GM18858 (cell line): Measurements from ENCODE around the gene ASB13.

Source experiments
- ATAC-seq: cut with Tn5 transposase; IDR thresholded peaks from one replicate; pipeline ENCODE4 v1.9.1; 2021; ENCODE audit not compliant: unreplicated experiment

Gene ASB13

DNA sequence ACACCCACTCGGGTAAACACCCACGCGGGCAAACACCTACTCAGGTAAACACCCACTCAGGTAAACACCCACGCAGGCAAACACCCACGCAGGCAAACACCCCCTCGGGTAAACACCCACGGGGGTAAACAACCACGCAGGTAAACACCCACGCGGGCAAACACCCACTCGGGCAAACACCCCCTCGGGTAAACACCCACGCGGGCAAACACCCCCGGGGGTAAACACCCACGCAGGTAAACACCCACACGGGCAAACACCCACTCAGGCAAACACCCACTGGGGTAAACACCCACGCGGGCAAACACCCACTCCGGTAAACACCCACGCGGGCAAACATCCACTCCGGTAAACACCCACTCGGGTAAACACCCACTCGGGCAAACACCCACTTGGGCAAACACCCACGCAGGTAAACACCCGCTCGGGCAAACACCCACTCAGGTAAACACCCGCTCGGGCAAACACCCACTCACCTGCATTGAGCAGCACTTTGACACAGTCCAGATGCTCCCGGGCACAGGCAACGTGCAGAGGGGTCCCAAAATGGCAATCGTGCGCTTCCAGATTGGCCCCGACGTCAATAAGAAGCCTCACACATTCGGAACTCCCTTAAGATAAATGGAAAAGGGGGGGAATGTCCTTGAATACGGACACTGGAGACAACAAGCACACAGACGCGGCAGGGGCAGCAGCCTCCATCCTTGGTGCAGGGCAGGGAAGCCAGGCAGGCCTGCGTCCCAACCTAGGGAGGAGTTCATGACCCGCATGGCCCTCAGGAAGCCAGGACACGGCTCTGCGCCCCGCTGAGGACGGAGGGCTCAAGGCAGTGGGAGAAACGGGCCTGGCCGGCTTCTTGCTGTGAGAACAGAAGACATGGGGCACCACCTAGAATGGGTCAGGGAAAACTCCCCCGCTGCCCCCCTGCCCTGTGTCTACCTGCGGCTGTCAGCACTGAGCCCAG lies 17.6 kb downstream of the ASB13 start:
- no peak for ATAC-seq

- ATAC-seq = no peak
Measured at GRCh38 chr10:5647507-5648240, 18.7 kb downstream of the ASB13 start.

GRCh38 chr10:5645944-5646617 lies 20.3 kb downstream of the ASB13 start:
- ATAC-seq = no peak

DNA sequence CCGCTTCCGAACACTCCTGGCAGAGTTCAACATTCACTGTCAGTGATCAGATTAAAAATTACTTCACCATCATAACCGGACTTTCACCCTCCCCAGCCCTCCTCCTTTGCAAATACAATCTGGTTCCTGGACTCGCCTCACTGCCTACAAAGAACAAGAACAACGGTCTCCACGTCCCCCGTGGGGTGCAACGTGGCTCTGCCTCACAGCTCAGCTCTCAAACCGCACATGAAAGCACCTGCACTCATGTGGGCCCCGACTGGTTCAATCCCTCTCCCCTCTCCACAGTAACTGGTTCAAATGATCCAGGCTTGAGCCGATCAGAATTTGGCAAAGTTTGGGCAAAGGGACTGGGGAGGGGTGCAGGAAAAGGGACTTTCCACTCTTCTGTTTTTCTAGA lies 21.0 kb downstream of the ASB13 start:
- ATAC-seq = no peak

DNA sequence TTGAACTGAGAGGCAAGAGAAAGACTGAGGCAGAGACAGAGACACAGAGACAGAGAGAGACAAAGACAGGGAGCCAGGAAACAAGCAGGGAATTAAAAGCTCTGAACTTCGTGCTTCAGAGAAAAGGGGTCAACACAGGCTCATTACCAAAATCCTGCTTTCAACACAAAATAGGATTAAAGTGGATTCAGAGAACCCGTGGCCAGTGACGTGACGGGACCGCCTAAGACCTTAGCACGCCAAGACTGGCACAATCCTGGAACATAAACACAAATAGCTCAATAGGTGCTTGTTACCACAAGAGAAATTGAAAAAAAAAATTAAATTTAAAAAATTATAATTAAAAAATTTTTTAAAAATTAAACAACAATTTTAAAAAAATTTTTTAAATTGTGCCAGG lies 21.5 kb downstream of the ASB13 start:
- no peak for ATAC-seq

- ATAC-seq = no peak
Measured at GRCh38 chr10:5643346-5644067, 22.9 kb downstream of the ASB13 start.

DNA sequence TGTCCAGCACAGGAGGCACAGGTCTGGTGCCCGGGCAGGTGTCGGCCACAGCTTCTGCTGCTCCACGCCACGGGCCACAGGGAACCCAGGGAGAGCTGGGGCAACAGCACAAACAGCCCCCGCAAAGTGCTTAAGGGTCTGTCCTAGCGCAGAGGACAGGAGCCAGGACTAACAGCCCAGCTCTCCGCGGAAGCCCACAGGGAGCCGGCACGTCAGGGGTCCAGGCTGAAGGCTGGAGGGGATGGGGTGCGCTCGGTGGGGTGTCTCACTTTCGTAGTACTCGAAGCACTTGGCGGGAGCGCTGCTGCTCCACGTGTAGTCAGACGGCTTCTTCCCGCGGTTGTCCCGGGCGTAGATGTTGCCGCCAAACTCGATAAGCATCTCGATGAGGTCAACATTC lies 24.9 kb downstream of the ASB13 start:
- ATAC-seq = no peak

- ATAC-seq = no peak
Measured at GRCh38 chr10:5640501-5640900, 25.9 kb downstream of the ASB13 start.

- ATAC-seq = no peak
Measured at GRCh38 chr10:5640036-5640435, 26.4 kb downstream of the ASB13 start.

DNA sequence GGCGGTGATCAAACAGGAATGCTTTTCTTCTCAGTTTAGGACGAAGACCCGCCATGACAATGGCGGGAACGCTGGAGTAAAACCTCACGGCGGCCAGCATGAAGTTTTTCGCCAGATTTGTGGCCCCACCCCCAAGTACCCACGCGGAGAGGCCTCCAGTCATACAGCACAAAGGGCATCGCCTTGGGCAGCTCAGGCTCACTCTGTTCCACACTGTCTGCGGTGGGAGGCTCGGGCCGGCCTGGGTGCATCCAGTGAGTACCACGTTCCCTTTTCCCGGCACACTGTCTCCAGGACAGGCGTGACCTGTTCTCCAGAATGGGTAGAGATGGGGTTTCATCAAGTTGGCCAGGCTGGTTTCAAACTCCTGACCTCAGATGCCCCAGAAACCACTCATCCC lies 27.3 kb downstream of the ASB13 start:
- no peak for ATAC-seq

DNA sequence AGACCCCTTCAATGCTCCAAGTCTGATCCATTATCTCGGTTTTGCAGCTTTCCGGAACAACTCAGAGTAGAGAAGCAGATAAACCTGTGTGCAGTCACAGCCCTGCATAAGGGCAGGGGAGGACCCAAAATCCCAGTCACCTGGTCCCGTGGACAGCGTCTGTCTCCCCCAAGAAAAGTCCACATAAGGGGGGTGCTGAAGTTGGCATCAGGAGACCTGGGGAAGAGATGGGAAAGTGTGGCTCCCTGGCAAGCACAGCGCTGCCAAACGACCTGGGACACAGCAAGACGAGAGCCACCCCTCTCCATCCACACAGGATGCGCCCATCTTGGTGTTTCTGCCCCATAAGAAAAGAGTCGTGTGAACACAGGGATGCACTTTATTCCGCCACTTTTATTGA lies 27.9 kb downstream of the ASB13 start:
- no peak for ATAC-seq

DNA sequence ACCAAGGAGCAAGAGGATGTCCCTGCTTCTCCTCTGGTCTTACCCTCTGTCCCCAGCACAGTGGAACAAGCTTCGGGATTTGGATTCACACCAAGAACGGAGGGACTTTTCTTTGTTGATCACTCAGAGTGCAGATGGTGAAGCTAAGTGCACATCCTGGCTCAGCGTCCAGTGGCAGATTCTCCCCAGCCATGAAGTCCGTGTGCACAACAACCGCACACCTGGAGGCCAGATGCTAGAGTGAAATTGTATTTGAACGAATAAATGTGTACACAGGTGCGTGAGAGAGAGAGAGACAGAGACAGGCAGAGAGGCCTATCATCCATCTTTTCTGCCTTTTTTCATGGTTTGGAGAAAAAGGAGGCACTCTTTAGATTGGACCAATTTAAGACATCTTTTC lies 31.5 kb downstream of the ASB13 start:
- ATAC-seq = no peak

DNA sequence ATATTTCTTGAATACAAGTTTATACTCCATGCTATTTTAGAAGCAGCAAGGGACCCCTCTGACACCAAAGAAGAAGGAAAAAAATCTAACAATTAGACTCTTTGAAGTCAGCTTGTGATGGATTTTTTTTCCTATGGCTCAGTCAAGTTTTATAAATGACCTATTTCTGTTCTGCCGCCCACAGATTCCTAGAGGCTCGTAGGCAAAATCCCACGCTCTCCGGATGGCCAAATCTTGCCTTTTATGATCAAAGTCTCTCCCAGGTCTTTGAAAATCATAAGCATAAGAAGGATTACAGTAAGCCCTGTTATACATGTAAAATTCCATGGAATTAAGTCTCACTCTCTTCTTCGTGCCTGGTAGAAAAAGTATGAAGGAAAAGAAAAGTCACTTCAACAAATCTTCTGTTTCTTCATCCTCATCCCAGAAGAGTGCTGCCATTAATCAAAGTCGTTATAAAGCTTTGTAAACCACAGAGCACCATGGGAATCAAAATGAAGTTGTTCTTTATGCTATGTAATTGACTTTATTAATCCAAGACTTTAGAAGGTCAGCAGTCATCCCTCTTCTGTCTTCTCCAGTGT lies 33.1 kb downstream of the ASB13 start:
- no peak for ATAC-seq

DNA sequence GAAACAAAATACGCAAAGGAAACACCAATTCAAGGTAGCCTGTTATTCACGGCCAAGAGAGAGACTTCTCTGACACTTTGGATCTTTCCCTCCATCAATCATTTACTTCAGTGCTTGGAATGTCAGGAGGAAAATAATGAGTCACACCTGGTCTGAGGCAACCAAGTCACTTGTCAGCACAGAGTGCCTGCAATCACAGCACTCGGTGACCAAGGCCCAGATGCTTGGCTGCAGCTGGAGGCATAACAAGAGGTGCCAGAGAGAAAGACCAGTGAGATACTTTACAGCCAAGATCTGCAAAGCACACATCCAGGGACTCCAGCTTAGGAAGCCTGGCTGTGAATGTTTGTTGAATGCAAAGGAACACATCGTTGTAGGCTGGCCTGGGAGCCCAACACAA lies 33.9 kb downstream of the ASB13 start:
- ATAC-seq = no peak

DNA sequence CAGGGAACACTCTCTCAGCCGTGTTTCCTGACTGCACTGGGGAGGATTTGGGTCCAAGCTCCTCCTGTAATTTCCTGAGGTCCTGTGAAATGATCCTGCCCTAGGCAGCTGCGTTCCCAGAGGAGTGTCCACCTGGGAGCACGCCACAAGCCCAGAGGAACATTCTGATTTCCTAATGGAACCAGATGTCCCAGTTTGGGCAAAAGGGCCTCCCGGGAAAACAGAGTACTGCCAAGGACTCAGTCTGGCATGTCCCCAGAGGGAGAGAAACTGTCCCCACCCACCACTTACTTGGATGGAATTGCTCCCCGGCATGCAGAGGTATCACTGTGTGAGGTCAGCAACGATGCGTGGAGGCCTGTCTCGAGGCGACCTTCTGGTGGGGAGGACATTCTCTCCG lies 34.5 kb downstream of the ASB13 start:
- ATAC-seq = no peak

GRCh38 chr10:5630112-5630436 lies 36.3 kb downstream of the ASB13 start:
- ATAC-seq = no peak

- peak; percentile 76 for ATAC-seq
Measured at GRCh38 chr10:5629303-5630111, 36.9 kb downstream of the ASB13 start.

DNA sequence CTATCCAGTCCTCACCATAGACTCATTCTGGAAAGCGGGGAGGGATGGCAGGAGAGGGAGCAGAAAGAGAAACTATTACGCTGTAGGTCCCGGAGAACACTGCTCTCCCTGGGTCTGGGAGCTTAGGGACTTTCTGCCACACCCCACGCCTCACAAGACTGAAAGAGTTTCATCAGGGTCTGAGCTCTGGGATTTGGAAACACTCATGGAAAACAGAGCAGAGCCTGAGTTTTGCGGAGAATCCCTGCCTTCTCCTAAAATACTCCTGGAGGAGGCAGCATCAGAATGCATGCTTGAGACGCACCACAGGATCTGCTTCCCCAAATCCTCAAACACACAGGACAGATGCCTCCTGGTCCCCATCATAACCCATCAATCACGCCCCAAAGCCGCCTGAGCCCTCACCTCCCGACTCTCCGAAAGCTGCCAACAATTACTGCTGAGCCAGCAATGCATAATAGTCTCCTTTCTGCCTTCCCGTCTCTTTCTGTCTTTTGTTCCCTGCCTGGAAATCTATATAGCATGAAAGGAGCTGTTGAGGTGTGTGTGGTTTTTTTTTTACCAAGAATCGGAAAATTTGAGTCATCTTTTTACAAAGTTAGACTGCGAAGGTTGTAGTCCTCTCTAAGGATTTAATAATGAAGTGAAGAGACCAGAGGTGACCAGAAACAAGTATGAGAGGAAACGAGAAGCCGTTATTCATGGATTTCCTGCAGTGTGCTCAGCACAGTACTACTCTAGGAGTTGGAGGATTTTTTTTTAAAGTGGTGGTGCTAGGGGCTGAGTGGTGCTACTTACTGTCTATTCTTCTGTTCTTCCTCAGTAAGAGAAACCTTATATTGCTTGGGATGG lies 37.7 kb downstream of the ASB13 start:
- no peak for ATAC-seq

GRCh38 chr10:5627486-5628044 lies 38.8 kb downstream of the ASB13 start:
- no peak for ATAC-seq
